Daoy (cell line): ENCODE measurements around the gene SMAD6. TPM values are rescaled to one million over a fixed set of nuclear protein-coding genes. Genes with fewer than 3 reads are reported as not detected.

Source experiments
- DNase-seq: peaks from one replicate; pipeline ENCODE4 v3.0.0-alpha.2; 2015; ENCODE audit warnings: low read depth
- total RNA-seq: library from RNA; depleted of rRNA; stranded (reverse); fragments of >200 nt; shearing (Covaris generic); gene quantifications from 2 replicates; pipeline ENCODE4 v1.2.3, GENCODE V29; 2014

Gene SMAD6
- total RNA-seq, 1 experiment from 2014 or later: 9.0 TPM

GRCh38 chr15:66775127-66776105 is 73.4 kb downstream of the SMAD6 start:
- peak; percentile 60 for DNase-seq

- no peak for DNase-seq
These were observed 75.0 kb downstream of the SMAD6 start for GRCh38 chr15:66777054-66777453.

GRCh38 chr15:66777596-66778313 is 75.7 kb downstream of the SMAD6 start:
- DNase-seq: no peak

GRCh38 chr15:66778314-66778665 is 76.3 kb downstream of the SMAD6 start:
- no peak for DNase-seq

GRCh38 chr15:66778716-66779115 is 76.7 kb downstream of the SMAD6 start:
- DNase-seq: no peak

- no peak for DNase-seq
These were observed 77.4 kb downstream of the SMAD6 start for GRCh38 chr15:66779331-66780009.

GRCh38 chr15:66780172-66780972 is 78.3 kb downstream of the SMAD6 start:
- DNase-seq: peak; percentile 94

GRCh38 chr15:66780973-66781718 is 79.1 kb downstream of the SMAD6 start:
- DNase-seq: no peak

- DNase-seq: no peak
These were observed 80.7 kb downstream of the SMAD6 start for GRCh38 chr15:66782785-66783184.

- DNase-seq: no peak
These were observed 81.3 kb downstream of the SMAD6 start for GRCh38 chr15:66783314-66783713.

- DNase-seq: no peak
These were observed 81.7 kb downstream of the SMAD6 start for GRCh38 chr15:66783725-66784124.

- no peak for DNase-seq
These were observed 82.1 kb downstream of the SMAD6 start for GRCh38 chr15:66784174-66784573.

- DNase-seq: peak; percentile 86
These were observed 83.6 kb downstream of the SMAD6 start for GRCh38 chr15:66785637-66786036.

- DNase-seq: no peak
These were observed 84.2 kb downstream of the SMAD6 start for GRCh38 chr15:66786222-66786621.

- DNase-seq: no peak
These were observed 84.9 kb downstream of the SMAD6 start for GRCh38 chr15:66786708-66787488.

- no peak for DNase-seq
These were observed 85.4 kb downstream of the SMAD6 start for GRCh38 chr15:66787489-66787871.

- DNase-seq: no peak
These were observed 86.0 kb downstream of the SMAD6 start for GRCh38 chr15:66788024-66788423.

GRCh38 chr15:66789029-66790025 is 87.3 kb downstream of the SMAD6 start:
- DNase-seq: no peak

- no peak for DNase-seq
These were observed 93.8 kb downstream of the SMAD6 start for GRCh38 chr15:66795851-66796250.
